H54 (cell line): ENCODE data around the gene LHX4.

ENCODE experiments used
- DNase-seq: peaks from one replicate; pipeline ENCODE4 v3.0.0; 2011; ENCODE audit warnings: low spot score, mixed read lengths; ENCODE audit not compliant: insufficient read length
- FAIRE-seq: peaks from 3 replicates; lab custom pipeline; 2011; peaks lifted over from hg19 to GRCh38; lab: Jason Lieb, UNC
- POLR2A ChIP-seq: IDR thresholded peaks from 2 replicates; pipeline ENCODE4 v1.6.1; 2011; ENCODE audit warnings: low read depth, mild to moderate bottlenecking, low read length

The LHX4 gene

DNA sequence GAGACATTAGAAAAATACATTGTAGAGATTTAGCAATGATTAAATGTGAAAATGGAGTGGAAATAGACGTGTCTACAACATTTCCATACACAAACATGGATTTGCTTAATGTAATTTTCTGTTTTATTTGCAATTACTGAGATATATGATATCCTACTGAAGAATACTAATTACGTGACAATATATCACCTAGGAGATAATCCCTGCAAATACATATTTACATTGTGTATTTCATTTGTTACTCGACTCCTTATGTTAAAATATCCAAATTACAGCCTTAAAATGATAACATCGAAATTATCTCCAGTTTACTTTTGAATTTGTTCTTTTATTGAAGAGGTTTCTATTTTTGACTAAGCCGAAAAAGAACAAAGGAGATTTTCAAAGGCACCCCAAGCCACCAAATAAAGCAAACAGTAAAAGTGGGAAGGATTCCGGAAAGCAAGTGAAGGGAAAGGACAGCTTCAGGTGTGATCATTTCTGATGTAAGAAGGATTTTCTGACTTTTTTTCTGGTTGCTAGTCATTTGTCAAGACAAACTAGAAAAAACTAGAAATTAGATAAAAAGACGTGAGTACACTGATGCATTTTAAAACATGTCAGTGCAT is 7.9 kb downstream of the LHX4 start:
- FAIRE-seq = no peak
- no peak for TF ChIP-seq POLR2A
- no peak for DNase-seq

DNA sequence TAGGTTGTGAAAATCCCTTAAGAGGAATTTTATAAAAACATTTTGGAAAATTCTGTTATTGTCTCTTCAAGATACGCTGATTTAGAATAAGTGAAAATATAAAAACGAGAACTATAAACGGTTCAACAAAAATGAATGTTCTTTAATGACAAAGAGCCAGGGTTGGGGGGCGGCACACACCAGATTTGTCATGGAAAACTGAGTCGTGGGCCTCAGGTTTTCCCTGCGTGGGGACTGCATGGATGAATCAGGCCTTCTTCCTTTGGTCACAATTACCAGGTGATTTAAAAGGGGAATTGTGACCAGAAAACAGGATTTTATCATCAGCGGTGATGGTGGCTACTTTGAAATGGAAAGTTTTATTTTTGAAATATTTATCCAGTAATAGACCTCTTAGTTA is 8.6 kb downstream of the LHX4 start:
- no peak for TF ChIP-seq POLR2A
- DNase-seq (no peak), FAIRE-seq (no peak)

DNA sequence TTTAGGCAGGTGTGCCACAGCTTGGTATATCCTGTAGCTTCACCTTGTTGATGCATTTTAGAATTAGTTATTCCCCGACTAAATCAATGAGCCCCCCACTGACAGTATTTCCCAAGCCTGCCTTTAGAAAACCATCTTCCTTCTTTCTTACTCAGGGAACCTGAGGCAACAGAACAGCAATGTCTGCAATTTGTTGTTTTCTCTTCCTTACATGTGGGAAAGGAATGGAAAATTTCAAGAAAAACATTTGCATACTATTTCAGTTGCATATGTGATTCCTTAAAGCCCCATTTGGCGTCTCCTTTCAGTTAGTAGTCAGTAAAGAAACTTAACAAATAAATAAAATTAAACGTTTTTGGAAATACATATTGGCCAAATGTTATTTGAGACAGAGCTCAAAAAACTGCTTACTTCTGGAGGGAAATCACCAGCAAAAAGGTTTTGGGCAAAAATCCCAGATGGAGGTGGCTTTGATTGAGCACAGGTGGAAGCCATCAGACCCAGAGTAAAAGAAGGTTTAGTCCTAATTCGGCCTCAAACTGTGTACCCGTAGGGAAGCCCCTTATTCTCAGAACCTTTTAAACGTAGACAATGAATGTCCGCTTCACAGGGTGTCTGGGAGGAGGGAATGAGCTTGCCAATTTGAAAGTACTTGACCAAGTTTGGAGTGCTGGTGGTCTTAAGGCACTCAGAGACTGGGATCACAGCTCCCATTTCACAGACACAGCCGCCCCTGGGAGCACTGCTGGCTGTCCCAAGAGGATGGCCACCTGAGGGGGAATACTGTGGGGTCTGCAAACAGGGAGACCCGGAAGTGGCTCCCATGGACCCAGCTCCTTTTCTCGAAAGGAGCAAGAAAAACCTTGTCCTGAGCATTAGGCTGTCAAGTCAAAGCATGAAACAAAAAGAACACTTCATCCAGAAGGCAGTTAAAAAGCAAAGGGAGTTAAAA is 9.4 kb downstream of the LHX4 start:
- DNase-seq = no peak
- no peak for FAIRE-seq
- no peak for TF ChIP-seq POLR2A

DNA sequence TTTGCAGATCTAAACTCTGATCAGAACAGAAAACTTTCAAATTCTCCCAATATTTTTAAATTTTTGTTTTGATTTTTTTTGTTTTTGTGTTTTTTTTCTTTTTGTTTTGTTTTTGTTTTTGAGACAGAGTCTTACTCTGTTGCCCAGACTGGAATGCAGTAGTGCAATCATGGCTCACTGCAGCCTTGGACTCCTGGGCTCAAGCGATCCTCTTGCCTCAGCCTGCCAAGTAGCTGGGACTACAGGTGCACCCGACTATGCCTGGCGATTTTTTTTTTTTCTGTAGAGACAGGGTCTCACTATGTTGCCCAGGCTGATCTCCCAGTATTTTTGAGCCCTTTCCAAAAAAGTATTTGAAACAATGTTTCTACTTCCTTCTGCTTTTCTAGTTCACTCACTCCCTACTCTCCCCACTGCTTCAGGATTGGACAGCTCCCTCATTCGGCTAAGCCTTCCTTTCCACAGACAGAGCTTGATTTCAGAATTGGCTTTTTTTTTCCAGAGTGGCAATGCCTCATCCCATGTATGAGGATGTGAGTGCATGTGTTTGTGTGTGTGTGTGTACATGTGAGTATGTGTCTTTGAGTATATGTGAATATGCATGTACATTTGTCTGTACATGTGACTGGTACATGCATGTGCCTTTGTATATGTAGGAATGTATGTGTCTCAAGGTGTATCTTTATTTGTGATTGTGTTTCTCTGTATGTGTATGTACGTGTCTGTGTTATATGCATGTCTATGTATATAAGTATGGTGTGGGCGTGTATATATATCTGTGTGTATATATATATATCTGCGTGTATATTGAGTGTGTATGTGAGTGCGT is 11.9 kb downstream of the LHX4 start:
- no peak for DNase-seq
- no peak for TF ChIP-seq POLR2A
- no peak for FAIRE-seq

DNA sequence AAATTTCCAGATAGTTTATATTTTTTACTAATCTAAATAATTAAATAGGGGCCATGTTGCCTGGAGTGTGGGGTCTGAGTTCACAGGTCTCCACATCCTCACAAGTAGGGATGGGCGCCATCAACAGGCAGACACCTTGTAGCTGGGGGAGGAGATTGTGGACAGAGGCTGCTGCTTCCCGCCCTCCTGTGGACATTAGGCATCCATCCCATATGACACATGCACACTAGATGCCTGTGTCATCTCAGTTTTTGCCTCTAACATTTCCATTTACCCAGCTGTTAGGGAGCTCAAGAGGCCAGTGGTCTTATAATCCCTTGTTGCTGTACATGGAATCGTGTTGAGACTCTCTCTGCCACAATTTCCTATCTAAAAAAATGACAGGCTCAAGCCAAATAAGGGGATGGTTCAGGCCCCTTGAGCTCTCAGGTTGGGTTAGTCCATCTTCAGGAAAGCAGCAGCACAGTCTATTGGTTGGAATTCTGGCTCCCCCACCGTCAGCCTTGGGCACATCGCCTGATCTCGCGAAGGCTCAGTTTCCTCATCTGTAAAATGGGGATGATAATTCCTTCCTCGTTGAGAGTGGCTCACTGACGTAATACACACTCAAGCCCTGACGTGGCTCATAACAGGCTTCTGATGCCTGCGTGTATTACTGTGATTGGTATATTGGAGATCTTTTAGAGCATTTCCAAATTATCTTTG is 13.6 kb downstream of the LHX4 start:
- FAIRE-seq (no peak), DNase-seq (peak; percentile 46)
- TF ChIP-seq POLR2A = no peak

DNA sequence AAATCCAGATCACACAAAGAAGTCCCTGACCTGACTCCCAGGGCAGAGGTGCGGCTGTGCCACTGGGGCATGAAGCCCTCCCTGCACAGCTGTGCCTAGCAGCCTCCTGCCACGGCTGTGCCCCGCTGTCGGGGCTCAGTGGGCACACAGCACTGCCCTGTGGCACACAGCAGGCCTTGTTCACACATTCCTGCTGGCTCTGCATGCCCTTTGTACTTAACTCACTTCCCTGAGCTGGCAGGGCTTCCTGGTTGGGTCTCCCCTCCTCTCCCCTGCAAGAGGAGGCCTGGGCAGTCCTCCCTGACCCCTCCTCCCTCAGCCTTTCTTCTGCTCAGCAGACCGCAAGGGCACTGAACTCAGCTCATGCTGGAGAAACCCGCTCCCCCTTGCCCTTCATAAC is 14.8 kb downstream of the LHX4 start:
- TF ChIP-seq POLR2A = no peak
- DNase-seq (no peak), FAIRE-seq (no peak)

DNA sequence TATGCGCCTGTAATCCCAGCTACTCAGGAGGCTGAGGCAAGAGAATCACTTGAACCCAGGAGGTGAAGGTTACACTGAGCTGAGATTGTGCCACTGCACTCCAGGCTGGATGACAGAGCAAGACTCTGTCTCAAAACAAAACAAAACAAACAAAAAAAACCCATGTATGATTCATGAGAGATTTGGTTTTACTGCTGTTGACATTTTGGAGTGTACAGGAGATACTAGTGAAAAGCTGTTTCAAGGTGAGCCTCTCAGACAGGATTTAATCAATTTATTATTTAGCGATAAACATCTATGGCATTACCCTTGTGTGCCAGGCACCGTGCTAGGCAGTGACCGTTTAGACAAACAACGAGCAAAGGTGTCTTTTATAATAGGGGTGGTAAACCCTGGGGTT is 16.5 kb downstream of the LHX4 start:
- FAIRE-seq = no peak
- no peak for DNase-seq
- TF ChIP-seq POLR2A = no peak

DNA sequence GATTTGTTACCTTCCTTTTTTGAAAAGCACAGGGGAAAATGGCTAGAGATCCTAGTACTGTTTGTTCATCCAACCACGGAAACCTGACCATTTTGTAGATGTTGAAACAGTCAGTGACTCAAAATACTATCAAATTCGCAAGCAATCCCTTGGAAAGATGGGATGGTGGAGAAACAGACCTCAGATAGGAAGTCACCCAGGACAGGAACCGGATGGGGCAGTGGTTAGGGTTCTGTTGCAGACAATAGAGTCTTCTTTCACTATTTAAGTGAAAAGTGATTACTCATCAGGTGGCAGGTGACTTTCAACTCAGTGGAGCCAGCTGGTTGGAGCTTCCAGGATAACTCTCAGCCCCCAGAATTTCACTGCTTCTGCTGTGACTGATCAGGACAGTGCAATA is 17.0 kb downstream of the LHX4 start:
- no peak for FAIRE-seq
- no peak for DNase-seq
- TF ChIP-seq POLR2A = no peak

DNA sequence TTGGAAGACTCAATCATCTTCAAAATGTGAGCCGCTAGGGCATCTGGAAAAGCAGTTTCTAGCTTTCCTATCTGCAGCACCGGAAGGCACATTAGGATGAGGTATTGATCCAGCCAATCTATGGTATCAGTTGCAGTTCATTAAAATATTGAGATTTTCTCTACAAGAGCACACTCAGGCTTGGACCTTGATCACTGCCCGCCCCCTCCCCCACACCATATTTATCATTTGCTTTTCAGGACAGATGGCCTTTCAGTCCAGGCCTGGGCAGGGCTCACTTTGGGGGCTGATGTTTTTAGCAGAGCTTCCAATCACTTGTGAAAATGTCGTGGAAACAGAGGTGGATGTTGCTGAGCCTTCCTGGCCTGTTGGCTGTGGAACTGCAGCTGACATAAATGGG is 17.5 kb downstream of the LHX4 start:
- DNase-seq (no peak), FAIRE-seq (no peak)
- no peak for TF ChIP-seq POLR2A

DNA sequence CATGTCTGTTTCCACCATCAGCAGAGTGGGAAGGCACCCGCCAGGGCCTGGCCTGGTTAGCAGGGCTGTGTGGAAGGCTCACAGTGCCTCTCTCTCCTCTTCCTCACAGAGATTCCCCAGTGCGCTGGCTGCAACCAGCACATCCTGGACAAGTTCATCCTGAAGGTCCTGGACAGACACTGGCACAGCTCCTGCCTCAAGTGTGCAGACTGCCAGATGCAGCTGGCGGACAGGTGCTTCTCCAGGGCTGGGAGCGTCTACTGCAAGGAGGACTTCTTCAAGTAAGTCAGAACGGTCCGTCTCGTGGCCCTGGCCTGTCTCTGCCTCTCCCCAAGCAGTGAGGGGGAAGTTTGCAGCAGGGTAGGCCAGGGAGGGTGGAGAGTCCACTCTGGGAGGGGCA is 18.1 kb downstream of the LHX4 start:
- TF ChIP-seq POLR2A = no peak
- FAIRE-seq = no peak
- DNase-seq = no peak

DNA sequence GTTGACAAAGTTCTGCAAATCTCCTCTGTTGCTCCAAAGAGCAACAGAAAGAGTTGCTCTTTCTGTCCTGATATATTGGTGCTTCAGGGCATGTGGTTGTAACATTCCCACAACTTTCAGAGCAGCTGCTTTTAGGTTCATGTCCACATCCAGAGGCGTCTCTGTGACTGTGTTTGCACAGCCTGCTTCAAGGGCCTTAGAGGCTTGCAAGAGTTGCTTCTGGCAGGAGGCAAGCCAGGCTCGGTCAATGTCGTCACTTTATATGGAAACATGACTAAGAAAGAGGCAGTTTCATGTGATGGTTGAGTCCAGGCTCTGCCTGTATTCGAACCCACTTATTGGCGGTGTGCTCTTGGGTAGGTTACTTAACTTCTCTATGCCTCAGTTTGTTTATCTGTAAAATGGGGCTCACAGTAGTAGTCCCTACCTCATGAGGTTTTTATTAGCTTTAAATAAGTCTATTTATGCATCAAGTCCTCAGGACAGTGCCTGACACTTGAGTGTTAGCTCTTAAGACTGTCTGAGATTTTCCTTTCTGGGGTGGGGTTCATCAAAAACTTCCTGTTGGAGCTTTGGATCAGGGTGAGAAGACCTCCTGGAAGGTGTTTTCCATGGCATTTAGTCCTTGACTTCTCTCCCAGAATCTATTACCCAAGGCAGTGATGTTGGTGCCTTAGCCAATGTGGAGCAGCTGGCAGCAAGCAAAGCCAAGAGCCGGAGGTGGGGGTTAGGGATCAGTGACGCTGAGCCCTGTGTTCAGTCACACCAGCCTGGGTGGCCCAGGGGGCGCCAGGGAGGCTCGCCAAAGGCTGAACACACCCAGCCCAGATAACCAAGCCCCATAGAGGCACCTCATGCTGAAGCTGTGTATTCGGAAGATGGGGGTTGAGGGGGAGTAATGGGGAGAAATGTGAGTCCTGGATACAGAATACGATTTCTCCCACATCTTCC is 18.9 kb downstream of the LHX4 start:
- FAIRE-seq = no peak
- no peak for DNase-seq
- TF ChIP-seq POLR2A = no peak

DNA sequence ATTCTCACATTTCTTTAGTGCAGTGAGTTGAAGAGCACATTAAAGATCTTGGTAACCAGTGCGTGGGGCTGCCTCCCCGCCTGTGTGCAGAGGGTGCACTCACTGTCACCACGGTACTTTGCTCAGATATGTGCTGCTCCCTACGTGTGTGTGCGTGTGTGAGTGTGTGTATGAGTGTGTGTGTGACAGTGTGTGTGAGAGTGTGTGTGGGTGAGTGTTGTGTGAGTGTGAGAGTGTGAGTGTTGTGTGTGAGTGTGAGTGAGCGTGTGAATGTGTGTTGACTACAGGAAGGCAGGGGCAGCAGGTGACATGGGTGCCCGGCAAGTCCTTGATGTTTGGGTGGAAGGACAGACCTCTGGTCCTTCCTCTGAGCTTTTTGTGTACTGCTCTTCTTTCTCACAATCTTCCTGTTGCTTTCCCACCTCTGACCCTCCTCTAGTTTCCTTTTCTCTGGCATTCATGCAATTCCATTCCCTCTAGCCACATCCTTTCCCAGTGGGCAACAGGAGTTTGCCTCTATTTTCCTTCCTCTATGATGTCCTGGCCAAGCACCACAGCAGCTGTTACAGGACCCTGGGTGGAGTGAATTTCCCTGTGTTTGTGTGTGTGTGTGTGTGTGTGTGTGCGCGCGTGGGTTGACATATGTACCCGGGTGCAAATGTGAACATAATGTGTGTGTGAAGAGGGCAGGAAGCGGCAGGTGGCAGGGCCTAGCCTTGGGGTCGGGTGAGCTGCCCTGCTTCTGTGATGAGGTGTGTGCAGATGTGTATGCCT is 19.8 kb downstream of the LHX4 start:
- no peak for DNase-seq
- no peak for FAIRE-seq
- TF ChIP-seq POLR2A = no peak
